GM12878 (cell line): ENCODE results near the gene AP2S1. TPM values are rescaled to one million over a fixed set of nuclear protein-coding genes. Genes with fewer than 3 reads are reported as not detected.
A peak's percentile ranks its signal among the peaks of the same experiment; 100 is the strongest.
"Not testable (repeated sequence)": the region's sequence is repeated elsewhere in the genome, so short reads cannot be mapped to it uniquely, and the experiment has no call there.

Source experiments
- ATAC-seq: fragments of 200-7000 bp; cut with Tn5 transposase; 3 replicates; pipeline ENCODE4 v1.9.1; 2020; ENCODE audit warnings: mild to moderate bottlenecking, moderate library complexity
- BruUV-seq: library from RNA; stranded (reverse); fragments of 400-500 nt; replicated peaks from 2 replicates; lab custom pipeline; 2021; lab: Mats Ljungman, UMichigan
- CTCF ChIA-PET: fragments of 300-600 bp; sonication (Branson Sonifier 250); formaldehyde crosslinking; extraction: SDS; loops from one replicate; lab custom pipeline; 2021; ENCODE audit warnings: inconsistent platforms; lab: Yijun Ruan, JAX
- POLR2A ChIA-PET: fragments of 350-600 bp; formaldehyde crosslinking; extraction: SDS; loops from one replicate; lab custom pipeline; 2021; ENCODE audit warnings: inconsistent platforms; lab: Charles Lee
- RAD21 ChIA-PET: fragments of 300-600 bp; sonication (Branson Sonifier 250); formaldehyde crosslinking; loops from one replicate; lab custom pipeline; 2023; ENCODE audit warnings: antibody characterized with exemption; ENCODE audit not compliant: unreplicated experiment; lab: Charles Lee
- SMC1A ChIA-PET: fragments of 300-600 bp; sonication (Branson Sonifier 250); formaldehyde crosslinking; loops from one replicate; lab custom pipeline; 2023; ENCODE audit not compliant: unreplicated experiment, uncharacterized antibody; lab: Charles Lee
- DNase-seq: peaks from one replicate; pipeline ENCODE4 v3.0.0-alpha.2; 2011; ENCODE audit warnings: low read depth, low spot score
- FAIRE-seq: peaks from 3 replicates; lab custom pipeline; 2011; peaks lifted over from hg19 to GRCh38; lab: Jason Lieb, UNC
- H2AFZ ChIP-seq: 2 replicates; pipeline ENCODE4 v1.6.0; 2011; ENCODE audit warnings: low read depth, low read length, control low read depth; ENCODE audit not compliant: control insufficient read depth
- H3K27ac ChIP-seq: 2 replicates; pipeline ENCODE4 v1.5.1; 2011; ENCODE audit warnings: control low read depth; ENCODE audit not compliant: control insufficient read depth, insufficient read depth
- H3K27me3 ChIP-seq, 2 experiments: replicated peaks in 1 of 2; 2 replicates each; pipeline versions ENCODE4 v1.6.0 to v1.6.1; 2011; ENCODE audit warnings: low read length in 1 of 2; ENCODE audit not compliant: control insufficient read depth in 2 of 2, insufficient read depth in 2 of 2
- H3K36me3 ChIP-seq, 2 experiments: 2 replicates each; pipeline ENCODE4 v1.5.1; 2011; ENCODE audit warnings: low read length in 1 of 2; ENCODE audit not compliant: control insufficient read depth in 2 of 2, insufficient read depth in 2 of 2
- H3K4me1 ChIP-seq: 2 replicates; pipeline ENCODE4 v1.6.1; 2011; ENCODE audit warnings: mild to moderate bottlenecking, low read length, moderate library complexity, mixed read lengths; ENCODE audit not compliant: control insufficient read depth, insufficient read depth
- H3K4me2 ChIP-seq: 2 replicates; pipeline ENCODE4 v1.6.0; 2011; ENCODE audit warnings: control low read depth; ENCODE audit not compliant: control insufficient read depth, insufficient read depth
- H3K4me3 ChIP-seq: fragments of 200-600 bp; sonication (generic); 2 replicates; pipeline ENCODE4 v1.5.1; 2016
- H3K79me2 ChIP-seq: 2 replicates; pipeline ENCODE4 v1.6.0; 2011; ENCODE audit warnings: low read length; ENCODE audit not compliant: control insufficient read depth, insufficient read depth
- H3K9ac ChIP-seq: 2 replicates; pipeline ENCODE4 v1.8.0; 2011; ENCODE audit warnings: low read length, control low read depth, mixed read lengths; ENCODE audit not compliant: control insufficient read depth, insufficient read depth
- H3K9me3 ChIP-seq: replicated peaks from 3 replicates; pipeline ENCODE4 v1.5.1; 2011; ENCODE audit warnings: mild to moderate bottlenecking, low read length; ENCODE audit not compliant: control insufficient read depth, insufficient read depth
- H4K20me1 ChIP-seq: 2 replicates; pipeline ENCODE4 v1.6.0; 2011; ENCODE audit not compliant: control insufficient read depth, insufficient read depth
- GATAD2B ChIP-seq: fragments of 450-650 bp; conservative IDR thresholded peaks from 2 replicates; pipeline ENCODE4 v1.6.1; 2017; ENCODE audit warnings: low read depth, mild to moderate bottlenecking, moderate library complexity
- JUNB ChIP-seq: IDR thresholded peaks from 2 replicates; pipeline ENCODE4 v1.6.1; 2016; ENCODE audit warnings: antibody characterized with exemption, mild to moderate bottlenecking
- NBN ChIP-seq: fragments of 450-650 bp; IDR thresholded peaks from 2 replicates; pipeline ENCODE4 v1.6.1; 2016
- SP1 ChIP-seq: IDR thresholded peaks from one replicate; pipeline ENCODE4 v1.6.1; 2011; ENCODE audit warnings: low read depth, low read length
- ZNF217 ChIP-seq: fragments of 450-650 bp; IDR thresholded peaks from 2 replicates; pipeline ENCODE4 v1.6.1; 2017; ENCODE audit warnings: antibody characterized with exemption, mild to moderate bottlenecking
- ZNF384 ChIP-seq: IDR thresholded peaks from 2 replicates; pipeline ENCODE4 v1.6.1; 2012; ENCODE audit warnings: low read depth, mild to moderate bottlenecking, low read length, improper control_type of control experiment, borderline replicate concordance
- WGBS: methylation state at CpG from one replicate; pipeline ENCODE4 v1.1.6; 2016; ENCODE audit warnings: low lambda C conversion rate; ENCODE audit not compliant: insufficient replicate concordance, insufficient coverage; ENCODE audit errors: missing lambda C conversion rate; 5-methylcytosine and 5-hydroxymethylcytosine counted together
- in situ Hi-C: fragments of 300-500 bp; cut with MboI; formaldehyde crosslinking; loops from 9 replicates; pipeline ENCODE4 v1.14.3; 2018; ENCODE audit warnings: mixed read lengths
- intact Hi-C: fragments of 100-400 bp; cut with micrococcal nuclease; formaldehyde crosslinking; loops from one replicate; pipeline ENCODE4 v1.14.2; 2022; ENCODE audit not compliant: unreplicated experiment
- polyA plus RNA-seq, 11 experiments: library from polyadenylated mRNA; depleted of rRNA in 4 of 11; unstranded in 6 of 11; stranded (reverse) in 5 of 11; fragments of >200 nt; fragmentation: Nextera tagmentation in 4 of 11; fragmentation: Illumina TruSeq in 1 of 11; extraction: Ambion mirVana in 4 of 11; extraction: Trizol in 1 of 11; gene quantifications; 1 replicate in 1 of 11; 2 replicates in 10 of 11; pipeline versions ENCODE4 v1.2.1 to v1.2.3, GENCODE V29; 2011 to 2016; ENCODE audit warnings: inconsistent platforms in 2 of 11, missing spikeins in 2 of 11, low read depth in 1 of 11
- total RNA-seq, 4 experiments: library from RNA; depleted of rRNA in 3 of 4; stranded (reverse); fragments of >200 nt in 3 of 4; fragmentation: Illumina TruSeq in 1 of 4; extraction: Trizol in 1 of 4; gene quantifications; 2 replicates each; pipeline versions ENCODE4 v1.2.1 to v1.2.3, GENCODE V29; 2013 to 2021
- TF ChIP-seq, protein P1 (sequence below): IDR thresholded peaks from 2 replicates; pipeline ENCODE4 v1.6.1; 2011; ENCODE audit warnings: borderline replicate concordance, low read depth, mild to moderate bottlenecking, moderate library complexity, low read length; ENCODE audit not compliant: insufficient read depth, poor library complexity, severe bottlenecking

AP2S1 gene
- total and polyA plus RNA-seq, 10 of the 15 experiments (the other 5 are each of a cell fraction or from before 2014, with no cell fraction given): 10.8 to 239 (median 104) TPM

DNA sequence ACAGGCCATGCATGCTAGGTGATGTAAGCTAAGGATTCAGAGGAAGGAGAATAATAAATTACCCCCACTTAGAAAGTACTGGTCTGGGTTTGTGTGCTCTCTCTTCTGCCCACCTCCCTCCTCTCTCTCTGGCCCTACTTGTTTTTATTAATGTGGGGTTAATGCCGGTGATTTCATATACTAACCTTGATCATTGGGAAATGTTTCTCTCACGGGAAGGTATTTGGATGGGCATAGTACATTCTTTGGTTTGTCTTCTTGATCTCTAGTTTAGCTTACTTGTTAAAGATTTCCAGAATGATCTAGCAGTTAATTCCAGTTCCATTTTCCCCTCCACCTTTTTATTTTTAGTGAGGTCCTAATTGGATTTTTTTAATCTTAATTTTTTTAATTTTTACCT, 34.8 kb upstream of the AP2S1 start:
- no peak overlapping the region for H3K9ac ChIP-seq
- intact Hi-C loops: no loop called here
- ATAC-seq (no peak), DNase-seq (no peak), FAIRE-seq (no peak)
- ChIA-PET SMC1A (interaction anchor here (0.5 to 2.6 kb wide), 3 partner anchors 18 to 73 kb away, joined by 3 to 9 read pairs (median 5); no protein-coding TSS in a partner anchor), RAD21 (no interaction called here), POLR2A (interaction anchor here (0.5 to 1.3 kb wide), 4 partner anchors 12 to 171 kb away, joined by 3 to 4 read pairs (median 4); no protein-coding TSS in a partner anchor), CTCF (interaction anchor here (1.4 to 1.6 kb wide), 2 partner anchors 65 to 128 kb away, joined by 3 read pairs; no protein-coding TSS in a partner anchor)
- H3K36me3 ChIP-seq: no peaks in the 10 kb centered on the region
- 100% methylated on average over 2 of the region's 2 CpGs for WGBS
- in situ Hi-C loops: no loop called here
- H3K4me3 ChIP-seq: no peak overlapping the region
- no peaks in the 10 kb centered on the region for H3K9me3 ChIP-seq
- no peaks in the 10 kb centered on the region for H3K27me3 ChIP-seq
- BruUV-seq: no TSS peak
- TF ChIP-seq ZNF384 (no peak), SP1 (no peak), GATAD2B (no peak), NBN (no peak), ZNF217 (no peak), JUNB (peak; percentile 26; the same call in 1 of the 2 replicates)
- TF ChIP-seq, protein P1, sequence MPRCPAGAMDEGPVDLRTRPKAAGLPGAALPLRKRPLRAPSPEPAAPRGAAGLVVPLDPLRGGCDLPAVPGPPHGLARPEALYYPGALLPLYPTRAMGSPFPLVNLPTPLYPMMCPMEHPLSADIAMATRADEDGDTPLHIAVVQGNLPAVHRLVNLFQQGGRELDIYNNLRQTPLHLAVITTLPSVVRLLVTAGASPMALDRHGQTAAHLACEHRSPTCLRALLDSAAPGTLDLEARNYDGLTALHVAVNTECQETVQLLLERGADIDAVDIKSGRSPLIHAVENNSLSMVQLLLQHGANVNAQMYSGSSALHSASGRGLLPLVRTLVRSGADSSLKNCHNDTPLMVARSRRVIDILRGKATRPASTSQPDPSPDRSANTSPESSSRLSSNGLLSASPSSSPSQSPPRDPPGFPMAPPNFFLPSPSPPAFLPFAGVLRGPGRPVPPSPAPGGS: no peak
- no peak overlapping the region for H3K27ac ChIP-seq
- peaks cover 29% of the 10 kb centered on the region for H3K79me2 ChIP-seq
- H4K20me1 ChIP-seq: no peaks in the 10 kb centered on the region
- H3K4me1 ChIP-seq: peaks cover 12% of the 10 kb centered on the region
- H3K4me2 ChIP-seq: 0 out of 2 replicates have a peak overlapping the region, but pooled peaks have one; percentile 2
- H2AFZ ChIP-seq: no peak overlapping the region

DNA sequence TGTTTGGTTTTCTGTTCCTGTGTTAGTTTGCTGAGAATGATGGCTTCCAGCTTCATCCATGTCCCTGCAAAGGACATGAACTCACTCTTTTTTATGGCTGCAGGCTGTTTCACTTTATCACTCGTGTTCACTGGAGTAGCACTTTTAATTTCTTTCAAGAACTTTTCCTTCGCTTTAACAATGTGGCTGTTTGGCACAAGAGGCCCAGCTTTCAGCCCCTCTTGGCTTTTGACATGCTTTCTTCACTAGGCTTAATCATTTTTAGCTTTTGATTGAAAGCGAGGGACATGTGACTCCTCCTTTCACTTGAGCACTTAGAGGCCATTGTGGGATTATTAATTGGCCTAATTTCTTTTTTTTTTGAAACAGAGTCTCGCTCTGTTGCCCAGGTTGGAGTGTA, 32.1 kb upstream of the AP2S1 start:
- H3K9ac ChIP-seq, FAIRE-seq, POLR2A ChIA-PET, H4K20me1 ChIP-seq, H3K27me3 ChIP-seq, H3K4me2 ChIP-seq, H3K36me3 ChIP-seq, intact Hi-C loops, H2AFZ ChIP-seq, BruUV-seq, DNase-seq, H3K4me3 ChIP-seq, CTCF ChIA-PET, ATAC-seq, SMC1A ChIA-PET, in situ Hi-C loops, H3K9me3 ChIP-seq, RAD21 ChIA-PET, H3K27ac ChIP-seq: not testable (repeated sequence)
- H3K79me2 ChIP-seq: peaks cover 25% of the 10 kb centered on the region
- H3K4me1 ChIP-seq: peaks cover 12% of the 10 kb centered on the region
- 72% methylated on average over 4 of the region's 4 CpGs for WGBS
